ENCODE measurements around the gene COL20A1. TPM values are rescaled to one million over a fixed set of nuclear protein-coding genes. Genes with fewer than 3 reads are reported as not detected.
"Not testable (repeated sequence)": the region's sequence is repeated elsewhere in the genome, so short reads cannot be mapped to it uniquely, and the experiment has no call there.

The COL20A1 gene
- total RNA-seq, 3 donors from 2014 or later: not detected

GRCh38 chr20:63379296-63379695 lies 86.3 kb downstream of the COL20A1 start:
- no peaks in the 10 kb centered on the region for H3K9me3 ChIP-seq
- TF ChIP-seq CTCF (IDR thresholded peaks at IDR 0.05): no peak
- no peaks in the 10 kb centered on the region for H3K4me1 ChIP-seq (ENCODE audit: low read depth)
- no peak overlapping the region for H3K4me3 ChIP-seq
- no peaks in the 10 kb centered on the region for H3K36me3 ChIP-seq (ENCODE audit: low read depth)
- DNase-seq (no peak), ATAC-seq (no peak)
- intact Hi-C loops (cut with DNase I, micrococcal nuclease): no loop called here

- H3K4me3 ChIP-seq; H3K9me3 ChIP-seq; intact Hi-C loops (cut with DNase I, micrococcal nuclease); H3K4me1 ChIP-seq (ENCODE audit: low read depth); DNase-seq; ATAC-seq; H3K36me3 ChIP-seq (ENCODE audit: low read depth): not testable (repeated sequence)
Measured at GRCh38 chr20:63379872-63380271, 86.9 kb downstream of the COL20A1 start.

GRCh38 chr20:63380346-63380870 lies 87.4 kb downstream of the COL20A1 start:
- Histone ChIP-seq H3K36me3 (ENCODE audit: low read depth) (no peaks in the 10 kb centered on the region), H3K9me3 (peaks cover 1% of the 10 kb centered on the region), H3K4me3 (no peak overlapping the region), H3K4me1 (ENCODE audit: low read depth) (no peaks in the 10 kb centered on the region)
- no peak for ATAC-seq
- TF ChIP-seq CTCF (IDR thresholded peaks at IDR 0.05): no peak
- intact Hi-C loops (cut with DNase I, micrococcal nuclease): no loop called here
- no peak for DNase-seq

GRCh38 chr20:63381781-63382431 lies 88.9 kb downstream of the COL20A1 start:
- peak in 1 of 3 donors; percentile 20 for DNase-seq
- no peaks in the 10 kb centered on the region for H3K4me1 ChIP-seq (ENCODE audit: low read depth)
- peak; percentile 71 for TF ChIP-seq CTCF (IDR thresholded peaks at IDR 0.05)

GRCh38 chr20:63382551-63383300 lies 89.7 kb downstream of the COL20A1 start:
- H3K4me1 ChIP-seq (ENCODE audit: low read depth): no peaks in the 10 kb centered on the region
- intact Hi-C loops (cut with DNase I, micrococcal nuclease): no loop called here
- no peak for ATAC-seq
- no peak overlapping the region for H3K4me3 ChIP-seq
- no peak for DNase-seq
- no peak for TF ChIP-seq CTCF (IDR thresholded peaks at IDR 0.05)
- no peaks in the 10 kb centered on the region for H3K36me3 ChIP-seq (ENCODE audit: low read depth)
- H3K9me3 ChIP-seq: peaks cover 13% of the 10 kb centered on the region

More at GRCh38 chr20:63381781-63382431, 88.9 kb downstream of the COL20A1 start:
- Histone ChIP-seq H3K9me3 (peaks cover 13% of the 10 kb centered on the region), H3K36me3 (ENCODE audit: low read depth) (no peaks in the 10 kb centered on the region), H3K4me3 (no peak overlapping the region)
- intact Hi-C loops (cut with DNase I, micrococcal nuclease): no loop called here
- ATAC-seq: peak; percentile 33

GRCh38 chr20:63383556-63383955 lies 90.6 kb downstream of the COL20A1 start:
- ATAC-seq: no peak
- intact Hi-C loops (cut with DNase I, micrococcal nuclease): no loop called here
- DNase-seq: no peak
- TF ChIP-seq CTCF (IDR thresholded peaks at IDR 0.05): no peak
- H3K4me3 ChIP-seq: no peak overlapping the region
- peaks cover 13% of the 10 kb centered on the region for H3K9me3 ChIP-seq
- H3K4me1 ChIP-seq (ENCODE audit: low read depth): no peaks in the 10 kb centered on the region
- no peaks in the 10 kb centered on the region for H3K36me3 ChIP-seq (ENCODE audit: low read depth)
